A549 (cell line): ENCODE measurements around the gene MAP3K20.

Source experiments
- CHD2 ChIP-seq: fragments of 150-350 bp; IDR thresholded peaks from 2 replicates; pipeline ENCODE4 v1.6.1; 2014; ENCODE audit warnings: low read length; ENCODE audit not compliant: partially characterized antibody
- EP300 ChIP-seq, 2 experiments: fragments of >200 bp; sonication (Bioruptor Twin); formaldehyde crosslinking; IDR thresholded peaks; 2 replicates in 1 of 2; 3 replicates in 1 of 2; pipeline ENCODE4 v1.6.1; 2016 to 2017
- MAX ChIP-seq: IDR thresholded peaks from 2 replicates; pipeline ENCODE4 v1.6.1; 2012
- MAZ ChIP-seq: fragments of 150-350 bp; IDR thresholded peaks from 2 replicates; pipeline ENCODE4 v1.6.1; 2014; ENCODE audit warnings: antibody characterized with exemption, low read depth, low read length, borderline replicate concordance
- PHF8 ChIP-seq: fragments of 200-600 bp; sonication (generic); IDR thresholded peaks from 2 replicates; pipeline ENCODE4 v1.6.1; 2016; ENCODE audit warnings: low read depth, mild to moderate bottlenecking, antibody characterized with exemption, moderate library complexity, borderline replicate concordance
- TF ChIP-seq, protein P1 (sequence below): fragments of >200 bp; sonication (Bioruptor Twin); formaldehyde crosslinking; IDR thresholded peaks from 3 replicates; pipeline ENCODE4 v1.5.1; 2016
- TF ChIP-seq, protein P2 (sequence below): fragments of >200 bp; sonication (Bioruptor Twin); formaldehyde crosslinking; IDR thresholded peaks from 3 replicates; pipeline ENCODE4 v1.6.1; 2016

GRCh38 chr2:173124441-173124840, 48.8 kb downstream of the MAP3K20 start:
- TF ChIP-seq, protein P1, sequence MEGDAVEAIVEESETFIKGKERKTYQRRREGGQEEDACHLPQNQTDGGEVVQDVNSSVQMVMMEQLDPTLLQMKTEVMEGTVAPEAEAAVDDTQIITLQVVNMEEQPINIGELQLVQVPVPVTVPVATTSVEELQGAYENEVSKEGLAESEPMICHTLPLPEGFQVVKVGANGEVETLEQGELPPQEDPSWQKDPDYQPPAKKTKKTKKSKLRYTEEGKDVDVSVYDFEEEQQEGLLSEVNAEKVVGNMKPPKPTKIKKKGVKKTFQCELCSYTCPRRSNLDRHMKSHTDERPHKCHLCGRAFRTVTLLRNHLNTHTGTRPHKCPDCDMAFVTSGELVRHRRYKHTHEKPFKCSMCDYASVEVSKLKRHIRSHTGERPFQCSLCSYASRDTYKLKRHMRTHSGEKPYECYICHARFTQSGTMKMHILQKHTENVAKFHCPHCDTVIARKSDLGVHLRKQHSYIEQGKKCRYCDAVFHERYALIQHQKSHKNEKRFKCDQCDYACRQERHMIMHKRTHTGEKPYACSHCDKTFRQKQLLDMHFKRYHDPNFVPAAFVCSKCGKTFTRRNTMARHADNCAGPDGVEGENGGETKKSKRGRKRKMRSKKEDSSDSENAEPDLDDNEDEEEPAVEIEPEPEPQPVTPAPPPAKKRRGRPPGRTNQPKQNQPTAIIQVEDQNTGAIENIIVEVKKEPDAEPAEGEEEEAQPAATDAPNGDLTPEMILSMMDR, result no peak
- no peak for TF ChIP-seq EP300 (IDR thresholded peaks at IDR 0.05)
- TF ChIP-seq MAX, result no peak
- TF ChIP-seq, protein P2, sequence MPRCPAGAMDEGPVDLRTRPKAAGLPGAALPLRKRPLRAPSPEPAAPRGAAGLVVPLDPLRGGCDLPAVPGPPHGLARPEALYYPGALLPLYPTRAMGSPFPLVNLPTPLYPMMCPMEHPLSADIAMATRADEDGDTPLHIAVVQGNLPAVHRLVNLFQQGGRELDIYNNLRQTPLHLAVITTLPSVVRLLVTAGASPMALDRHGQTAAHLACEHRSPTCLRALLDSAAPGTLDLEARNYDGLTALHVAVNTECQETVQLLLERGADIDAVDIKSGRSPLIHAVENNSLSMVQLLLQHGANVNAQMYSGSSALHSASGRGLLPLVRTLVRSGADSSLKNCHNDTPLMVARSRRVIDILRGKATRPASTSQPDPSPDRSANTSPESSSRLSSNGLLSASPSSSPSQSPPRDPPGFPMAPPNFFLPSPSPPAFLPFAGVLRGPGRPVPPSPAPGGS, result no peak
- no peak for TF ChIP-seq MAZ
- TF ChIP-seq PHF8, result no peak
- TF ChIP-seq CHD2, result no peak
